Lower lobe of right lung (tissue), 2 donors: ENCODE results near the gene PBX1. TPM values are rescaled to one million over a fixed set of nuclear protein-coding genes. Genes with fewer than 3 reads are reported as not detected.

Experiments
- ATAC-seq, 2 donors: fragments of 200-7000 bp; cut with Tn5 transposase; one replicate each; pipeline ENCODE4 v1.9.1; 2020 to 2022; ENCODE audit warnings: mild to moderate bottlenecking in 2 of 2, moderate library complexity in 2 of 2
- DNase-seq: peaks from one replicate; pipeline ENCODE4 v3.0.0-alpha.2; 2020
- H3K27ac ChIP-seq: fragments of 200-600 bp; one replicate; pipeline ENCODE4 v1.8.0; 2022
- H3K27me3 ChIP-seq: fragments of 200-600 bp; one replicate; pipeline ENCODE4 v1.8.0; 2022; ENCODE audit warnings: low read depth
- H3K36me3 ChIP-seq: fragments of 200-600 bp; one replicate; pipeline ENCODE4 v1.8.0; 2022; ENCODE audit warnings: mild to moderate bottlenecking
- H3K4me1 ChIP-seq: fragments of 200-600 bp; one replicate; pipeline ENCODE4 v1.8.0; 2022
- H3K4me3 ChIP-seq: fragments of 200-600 bp; one replicate; pipeline ENCODE4 v1.8.0; 2022; ENCODE audit warnings: mild to moderate bottlenecking
- H3K9me3 ChIP-seq: fragments of 200-600 bp; one replicate; pipeline ENCODE4 v1.8.0; 2022
- CTCF ChIP-seq: fragments of 200-600 bp; IDR thresholded peaks from one replicate; pipeline ENCODE4 v1.8.0; 2022; ENCODE audit warnings: antibody characterized with exemption, mild to moderate bottlenecking
- intact Hi-C: fragments of 100-400 bp; cut with DNase I; formaldehyde crosslinking; loops from one replicate; pipeline ENCODE4 v1.11.0; 2022
- total RNA-seq: library from RNA; stranded (reverse); fragmentation: NEBNext Ultra II Directional; extraction: Animal tissue kit (Norgen Biotek cat#: 25700); gene quantifications from one replicate; pipeline ENCODE4 v1.2.1, GENCODE V29; 2021
- donor health status: DM: no; HTN: yes; CAD: no; lungs with severe emphysema.

The PBX1 gene
- total RNA-seq, 1 donor from 2014 or later: 58.1 TPM

- Histone ChIP-seq H3K27ac (peak overlapping the region; percentile 37), H3K4me3 (peak overlapping the region; percentile 23), H3K4me1 (peaks cover 44% of the 10 kb centered on the region), H3K36me3 (no peaks in the 10 kb centered on the region), H3K27me3 (no peaks in the 10 kb centered on the region), H3K9me3 (no peaks in the 10 kb centered on the region)
- DNase-seq (peak; percentile 67), ATAC-seq (peak; percentile 64 to 67)
- intact Hi-C loops: no loop called here
- no peak for TF ChIP-seq CTCF
Observed at GRCh38 chr1:164588516-164589341, 29.7 kb downstream of the PBX1 start.

GRCh38 chr1:164589408-164589807, 30.4 kb downstream of the PBX1 start:
- H3K27ac ChIP-seq: peak overlapping the region; percentile 37
- intact Hi-C loops: no loop called here
- H3K4me3 ChIP-seq: no peak overlapping the region
- no peak for DNase-seq
- no peaks in the 10 kb centered on the region for H3K36me3 ChIP-seq
- H3K9me3 ChIP-seq: no peaks in the 10 kb centered on the region
- H3K27me3 ChIP-seq: no peaks in the 10 kb centered on the region
- no peak for ATAC-seq
- peaks cover 44% of the 10 kb centered on the region for H3K4me1 ChIP-seq
- no peak for TF ChIP-seq CTCF

GRCh38 chr1:164589961-164590507, 31.1 kb downstream of the PBX1 start:
- ATAC-seq (no peak), DNase-seq (no peak)
- no peak for TF ChIP-seq CTCF
- intact Hi-C loops: no loop called here
- no peaks in the 10 kb centered on the region for H3K9me3 ChIP-seq
- H3K27ac ChIP-seq: no peak overlapping the region
- no peak overlapping the region for H3K4me3 ChIP-seq
- H3K27me3 ChIP-seq: no peaks in the 10 kb centered on the region
- H3K36me3 ChIP-seq: no peaks in the 10 kb centered on the region
- H3K4me1 ChIP-seq: peaks cover 44% of the 10 kb centered on the region

- H3K27me3 ChIP-seq: no peaks in the 10 kb centered on the region
- H3K4me3 ChIP-seq: no peak overlapping the region
- no peak for TF ChIP-seq CTCF
- intact Hi-C loops: no loop called here
- H3K9me3 ChIP-seq: no peaks in the 10 kb centered on the region
- no peaks in the 10 kb centered on the region for H3K36me3 ChIP-seq
- peaks cover 44% of the 10 kb centered on the region for H3K4me1 ChIP-seq
- DNase-seq: no peak
- H3K27ac ChIP-seq: no peak overlapping the region
- no peak for ATAC-seq
Observed at GRCh38 chr1:164590592-164590991, 31.6 kb downstream of the PBX1 start.

GRCh38 chr1:164591858-164592257, 32.9 kb downstream of the PBX1 start:
- no peak for ATAC-seq
- no peak for TF ChIP-seq CTCF
- Histone ChIP-seq H3K4me1 (peaks cover 43% of the 10 kb centered on the region), H3K36me3 (no peaks in the 10 kb centered on the region), H3K9me3 (no peaks in the 10 kb centered on the region), H3K27me3 (no peaks in the 10 kb centered on the region), H3K4me3 (no peak overlapping the region), H3K27ac (no peak overlapping the region)
- DNase-seq: no peak
- intact Hi-C loops: no loop called here
